ENCODE data around the gene APOM.

Gene APOM

GRCh38 chr6:31702819-31703716, 47.4 kb downstream of the APOM start, which contains the start of gene ABHD16A (continued):
- no peak for TF ChIP-seq ZNF132 (tag by site-specific recombination; IDR thresholded peaks at IDR 0.05; ENCODE audit: borderline replicate concordance)
- no peak for TF ChIP-seq ZNF521 (tag by site-specific recombination; IDR thresholded peaks at IDR 0.05)
- TF ChIP-seq ZNF792 (tag by site-specific recombination; IDR thresholded peaks at IDR 0.05): no peak
- TF ChIP-seq ZNF664 (tag by site-specific recombination; IDR thresholded peaks at IDR 0.05): no peak
- no peak for TF ChIP-seq ZNF202 (tag by site-specific recombination; IDR thresholded peaks at IDR 0.05; ENCODE audit: borderline replicate concordance)
- peak; percentile 30; the same call in 1 of the 2 replicates for TF ChIP-seq INSM2 (tag by site-specific recombination; IDR thresholded peaks at IDR 0.05)
- TF ChIP-seq HOXC10 (CRISPR knock-in tag; IDR thresholded peaks at IDR 0.05): no peak
- TF ChIP-seq ZFP3 (tag by site-specific recombination; IDR thresholded peaks at IDR 0.05; ENCODE audit: low read depth): no peak
- TF ChIP-seq ZFP41 (tag by site-specific recombination; IDR thresholded peaks at IDR 0.05; ENCODE audit: borderline replicate concordance): no peak
- TF ChIP-seq ZNF138 (tag by site-specific recombination; IDR thresholded peaks at IDR 0.05; ENCODE audit: borderline replicate concordance): no peak
- TF ChIP-seq ZNF677 (tag by site-specific recombination; IDR thresholded peaks at IDR 0.05): no peak
- no peak for TF ChIP-seq SALL2 (tag by site-specific recombination; IDR thresholded peaks at IDR 0.05; ENCODE audit: borderline replicate concordance)
- TF ChIP-seq ZNF510 (tag by site-specific recombination; IDR thresholded peaks at IDR 0.05; ENCODE audit: insufficient replicate concordance): no peak
- no peak for TF ChIP-seq ZNF157 (tag by site-specific recombination; IDR thresholded peaks at IDR 0.05)
- no peak for TF ChIP-seq ZNF146 (tag by site-specific recombination; IDR thresholded peaks at IDR 0.05)
- no peak for TF ChIP-seq ZNF544 (tag by site-specific recombination; IDR thresholded peaks at IDR 0.05)
- peak; percentile 87 for TF ChIP-seq PATZ1 (tag by site-specific recombination; IDR thresholded peaks at IDR 0.05)
- TF ChIP-seq ZSCAN16 (tag by site-specific recombination; IDR thresholded peaks at IDR 0.05): no peak
- TF ChIP-seq ZNF24 (tag by site-specific recombination; IDR thresholded peaks at IDR 0.05): peak; percentile 55; the same call in 1 of the 2 replicates
- TF ChIP-seq ZBTB48 (tag by site-specific recombination; IDR thresholded peaks at IDR 0.05): peak; percentile 50; the same call in 1 of the 2 replicates
- TF ChIP-seq RBAK (tag by site-specific recombination; IDR thresholded peaks at IDR 0.05): no peak
- TF ChIP-seq ZNF654 (tag by site-specific recombination; IDR thresholded peaks at IDR 0.05; ENCODE audit: low read depth): no peak
- TF ChIP-seq ZNF175 (tag by site-specific recombination; IDR thresholded peaks at IDR 0.05): no peak
- TF ChIP-seq, protein P1, sequence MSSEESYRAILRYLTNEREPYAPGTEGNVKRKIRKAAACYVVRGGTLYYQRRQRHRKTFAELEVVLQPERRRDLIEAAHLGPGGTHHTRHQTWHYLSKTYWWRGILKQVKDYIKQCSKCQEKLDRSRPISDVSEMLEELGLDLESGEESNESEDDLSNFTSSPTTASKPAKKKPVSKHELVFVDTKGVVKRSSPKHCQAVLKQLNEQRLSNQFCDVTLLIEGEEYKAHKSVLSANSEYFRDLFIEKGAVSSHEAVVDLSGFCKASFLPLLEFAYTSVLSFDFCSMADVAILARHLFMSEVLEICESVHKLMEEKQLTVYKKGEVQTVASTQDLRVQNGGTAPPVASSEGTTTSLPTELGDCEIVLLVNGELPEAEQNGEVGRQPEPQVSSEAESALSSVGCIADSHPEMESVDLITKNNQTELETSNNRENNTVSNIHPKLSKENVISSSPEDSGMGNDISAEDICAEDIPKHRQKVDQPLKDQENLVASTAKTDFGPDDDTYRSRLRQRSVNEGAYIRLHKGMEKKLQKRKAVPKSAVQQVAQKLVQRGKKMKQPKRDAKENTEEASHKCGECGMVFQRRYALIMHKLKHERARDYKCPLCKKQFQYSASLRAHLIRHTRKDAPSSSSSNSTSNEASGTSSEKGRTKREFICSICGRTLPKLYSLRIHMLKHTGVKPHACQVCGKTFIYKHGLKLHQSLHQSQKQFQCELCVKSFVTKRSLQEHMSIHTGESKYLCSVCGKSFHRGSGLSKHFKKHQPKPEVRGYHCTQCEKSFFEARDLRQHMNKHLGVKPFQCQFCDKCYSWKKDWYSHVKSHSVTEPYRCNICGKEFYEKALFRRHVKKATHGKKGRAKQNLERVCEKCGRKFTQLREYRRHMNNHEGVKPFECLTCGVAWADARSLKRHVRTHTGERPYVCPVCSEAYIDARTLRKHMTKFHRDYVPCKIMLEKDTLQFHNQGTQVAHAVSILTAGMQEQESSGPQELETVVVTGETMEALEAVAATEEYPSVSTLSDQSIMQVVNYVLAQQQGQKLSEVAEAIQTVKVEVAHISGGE (tag by site-specific recombination; conservative IDR thresholded peaks at IDR 0.05; ENCODE audit: low read depth): peak; percentile 33
- TF ChIP-seq ZNF585B (tag by site-specific recombination; IDR thresholded peaks at IDR 0.05): no peak
- no peak for TF ChIP-seq ZNF274 (IDR thresholded peaks at IDR 0.05; ENCODE audit: low read length)
- TF ChIP-seq ZNF274 (tag by site-specific recombination; IDR thresholded peaks at IDR 0.05; ENCODE audit: borderline replicate concordance): no peak
- no peak for TF ChIP-seq BCL11A (tag by site-specific recombination; IDR thresholded peaks at IDR 0.05; ENCODE audit: low read depth)
- TF ChIP-seq ZNF530 (tag by site-specific recombination; IDR thresholded peaks at IDR 0.05; ENCODE audit: low read depth): no peak
- 0 out of 2 replicates have a peak, but pooled peaks have one; percentile 32 for TF ChIP-seq PRDM4 (tag by site-specific recombination; IDR thresholded peaks at IDR 0.05)
- TF ChIP-seq ZNF391 (tag by site-specific recombination; IDR thresholded peaks at IDR 0.05; ENCODE audit: borderline replicate concordance, low read depth): no peak

Measured in HEK293 (cell line).